Calu3 (cell line): ENCODE results near the gene STK4. TPM values are rescaled to one million over a fixed set of nuclear protein-coding genes. Genes with fewer than 3 reads are reported as not detected.

Experiments used
- BruUV-seq: library from RNA; stranded (reverse); fragments of 400-500 nt; replicated peaks from 2 replicates; lab custom pipeline; 2021; lab: Mats Ljungman, UMichigan
- CTCF ChIA-PET: fragments of 300-600 bp; sonication (Branson Sonifier 250); formaldehyde crosslinking; loops from one replicate; lab custom pipeline; 2022; ENCODE audit warnings: antibody characterized with exemption; lab: Charles Lee
- DNase-seq: peaks from one replicate; pipeline ENCODE4 v3.0.0; 2022
- H3K27ac Mint-ChIP-seq: one replicate; pipeline ENCODE4 v1.8.0; 2022; ENCODE audit warnings: mixed read lengths; ENCODE audit not compliant: unreplicated experiment
- H3K27me3 Mint-ChIP-seq: one replicate; pipeline ENCODE4 v1.8.0; 2022; ENCODE audit warnings: mixed read lengths; ENCODE audit not compliant: unreplicated experiment
- H3K36me3 Mint-ChIP-seq: one replicate; pipeline ENCODE4 v1.8.0; 2022; ENCODE audit warnings: mild to moderate bottlenecking, moderate library complexity, mixed read lengths; ENCODE audit not compliant: insufficient read depth, unreplicated experiment
- H3K4me1 Mint-ChIP-seq: one replicate; pipeline ENCODE4 v1.8.0; 2022; ENCODE audit warnings: mild to moderate bottlenecking, low read depth, mixed read lengths; ENCODE audit not compliant: unreplicated experiment
- H3K4me3 Mint-ChIP-seq: one replicate; pipeline ENCODE4 v1.8.0; 2022; ENCODE audit warnings: mild to moderate bottlenecking, low read depth, moderate library complexity, mixed read lengths; ENCODE audit not compliant: unreplicated experiment
- H3K9me3 Mint-ChIP-seq: one replicate; pipeline ENCODE4 v1.8.0; 2022; ENCODE audit warnings: low read depth, mixed read lengths; ENCODE audit not compliant: unreplicated experiment
- intact Hi-C: fragments of 100-400 bp; cut with micrococcal nuclease; formaldehyde crosslinking; loops from one replicate; pipeline ENCODE4 v1.10.0; 2022; ENCODE audit not compliant: unreplicated experiment
- total RNA-seq: library from RNA; stranded (reverse); gene quantifications from 2 replicates; pipeline ENCODE4 v1.2.3, GENCODE V29; 2022
- TF ChIP-seq, protein P1 (sequence below): fragments of 200-600 bp; IDR thresholded peaks from one replicate; pipeline ENCODE4 v1.8.0; 2022; ENCODE audit warnings: antibody characterized with exemption; ENCODE audit not compliant: unreplicated experiment

STK4 gene
- total RNA-seq, 1 experiment from 2014 or later, result 53.1 TPM

DNA sequence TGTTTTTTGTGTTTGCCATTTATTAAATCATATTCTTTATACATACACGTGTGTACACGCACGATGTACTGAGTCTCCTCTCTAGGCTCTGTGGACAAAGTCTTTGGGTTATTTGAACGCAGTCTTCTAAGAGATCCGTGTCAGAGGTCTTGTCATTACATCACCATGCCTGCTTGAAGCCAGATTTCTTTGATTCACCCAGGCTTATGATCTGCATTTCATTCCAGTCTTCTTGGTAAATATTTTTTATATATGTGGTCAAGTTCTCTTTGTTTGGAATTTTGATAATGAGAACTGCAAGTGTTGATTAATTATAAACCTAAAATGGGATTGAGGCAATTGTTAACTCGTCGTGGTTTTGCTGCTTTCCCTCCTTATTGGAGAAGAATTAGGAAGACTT is 100.1 kb downstream of the STK4 start:
- H3K4me3 Mint-ChIP-seq, result no peak overlapping the region
- H3K27me3 Mint-ChIP-seq, result no peaks in the 10 kb centered on the region
- CTCF ChIA-PET, result interaction anchor here (1.2 kb wide), 1 partner anchor 227 kb away, joined by 3 read pairs; no protein-coding TSS in a partner anchor
- peaks cover 42% of the 10 kb centered on the region for H3K4me1 Mint-ChIP-seq
- no TSS peak for BruUV-seq
- no peak overlapping the region for H3K27ac Mint-ChIP-seq
- DNase-seq, result no peak
- peaks cover 8% of the 10 kb centered on the region for H3K9me3 Mint-ChIP-seq
- TF ChIP-seq, protein P1, sequence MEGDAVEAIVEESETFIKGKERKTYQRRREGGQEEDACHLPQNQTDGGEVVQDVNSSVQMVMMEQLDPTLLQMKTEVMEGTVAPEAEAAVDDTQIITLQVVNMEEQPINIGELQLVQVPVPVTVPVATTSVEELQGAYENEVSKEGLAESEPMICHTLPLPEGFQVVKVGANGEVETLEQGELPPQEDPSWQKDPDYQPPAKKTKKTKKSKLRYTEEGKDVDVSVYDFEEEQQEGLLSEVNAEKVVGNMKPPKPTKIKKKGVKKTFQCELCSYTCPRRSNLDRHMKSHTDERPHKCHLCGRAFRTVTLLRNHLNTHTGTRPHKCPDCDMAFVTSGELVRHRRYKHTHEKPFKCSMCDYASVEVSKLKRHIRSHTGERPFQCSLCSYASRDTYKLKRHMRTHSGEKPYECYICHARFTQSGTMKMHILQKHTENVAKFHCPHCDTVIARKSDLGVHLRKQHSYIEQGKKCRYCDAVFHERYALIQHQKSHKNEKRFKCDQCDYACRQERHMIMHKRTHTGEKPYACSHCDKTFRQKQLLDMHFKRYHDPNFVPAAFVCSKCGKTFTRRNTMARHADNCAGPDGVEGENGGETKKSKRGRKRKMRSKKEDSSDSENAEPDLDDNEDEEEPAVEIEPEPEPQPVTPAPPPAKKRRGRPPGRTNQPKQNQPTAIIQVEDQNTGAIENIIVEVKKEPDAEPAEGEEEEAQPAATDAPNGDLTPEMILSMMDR, result no peak
- intact Hi-C loops, result no loop called here
- H3K36me3 Mint-ChIP-seq, result peaks cover 9% of the 10 kb centered on the region

- BruUV-seq, result no TSS peak
- Mint-ChIP-seq H3K4me1 (peaks cover 39% of the 10 kb centered on the region), H3K27ac (peak overlapping the region; percentile 16), H3K9me3 (peaks cover 8% of the 10 kb centered on the region), H3K36me3 (peaks cover 9% of the 10 kb centered on the region), H3K27me3 (no peaks in the 10 kb centered on the region), H3K4me3 (no peak overlapping the region)
- TF ChIP-seq, protein P1, result no peak
- intact Hi-C loops, result no loop called here
- DNase-seq, result no peak
- CTCF ChIA-PET, result interaction anchor here (0.7 to 1.2 kb wide), 3 partner anchors 12 to 29 kb away, joined by 4 to 5 read pairs (median 4); no protein-coding TSS in a partner anchor
Observed at GRCh38 chr20:45067087-45067486, 100.8 kb downstream of the STK4 start.

GRCh38 chr20:45067558-45067957 is 101.2 kb downstream of the STK4 start:
- CTCF ChIA-PET, result interaction anchor here (0.7 to 1.2 kb wide), 3 partner anchors 12 to 28 kb away, joined by 4 to 5 read pairs (median 4); no protein-coding TSS in a partner anchor
- BruUV-seq, result no TSS peak
- Mint-ChIP-seq H3K27me3 (no peaks in the 10 kb centered on the region), H3K4me1 (peaks cover 37% of the 10 kb centered on the region), H3K27ac (no peak overlapping the region), H3K9me3 (peaks cover 8% of the 10 kb centered on the region), H3K4me3 (no peak overlapping the region), H3K36me3 (peaks cover 9% of the 10 kb centered on the region)
- TF ChIP-seq, protein P1, result no peak
- no peak for DNase-seq
- intact Hi-C loops, result no loop called here

GRCh38 chr20:45069261-45069660 is 102.9 kb downstream of the STK4 start:
- CTCF ChIA-PET, result no interaction called here
- Mint-ChIP-seq H3K4me3 (no peak overlapping the region), H3K9me3 (peaks cover 6% of the 10 kb centered on the region), H3K4me1 (peaks cover 37% of the 10 kb centered on the region), H3K27me3 (no peaks in the 10 kb centered on the region), H3K36me3 (no peaks in the 10 kb centered on the region), H3K27ac (no peak overlapping the region)
- intact Hi-C loops, result no loop called here
- no TSS peak for BruUV-seq
- no peak for DNase-seq
- TF ChIP-seq, protein P1, result no peak
